H1 (cell line): Measurements from ENCODE around the gene ABCC4. TPM values are rescaled to one million over a fixed set of nuclear protein-coding genes. Genes with fewer than 3 reads are reported as not detected.

ENCODE experiments used
- CTCF ChIA-PET: fragments of 300-600 bp; sonication (Branson Sonifier 250); formaldehyde crosslinking; loops from one replicate; lab custom pipeline; 2021; ENCODE audit not compliant: partially characterized antibody; lab: Charles Lee
- POLR2A ChIA-PET: fragments of 300-600 bp; sonication (Branson Sonifier 250); formaldehyde crosslinking; loops from one replicate; lab custom pipeline; 2021; ENCODE audit warnings: inconsistent platforms; ENCODE audit not compliant: partially characterized antibody; lab: Charles Lee
- DNase-seq, 2 experiments: peaks; one replicate each; pipeline versions ENCODE4 v3.0.0 to v3.0.0-alpha.2; 2010 to 2022; ENCODE audit warnings: low spot score in 2 of 2, low read depth in 1 of 2, mixed read lengths in 1 of 2
- FAIRE-seq: peaks from 2 replicates; lab custom pipeline; 2011; peaks lifted over from hg19 to GRCh38; lab: Jason Lieb, UNC
- H2AFZ ChIP-seq: 2 replicates; pipeline ENCODE4 v1.8.1; 2012; ENCODE audit warnings: low read length, inconsistent platforms
- H2AK5ac ChIP-seq: 2 replicates; pipeline ENCODE4 v1.6.1; 2013; ENCODE audit warnings: low read depth, low read length
- H2BK120ac ChIP-seq: replicated peaks from 2 replicates; pipeline ENCODE3; 2013; ENCODE audit warnings: low read depth, low read length, inconsistent platforms
- H2BK12ac ChIP-seq: 2 replicates; pipeline ENCODE4 v1.6.1; 2013; ENCODE audit warnings: low read depth, low read length
- H2BK15ac ChIP-seq: 2 replicates; pipeline ENCODE4 v1.6.1; 2013; ENCODE audit warnings: low read length
- H2BK20ac ChIP-seq: 2 replicates; pipeline ENCODE4 v1.6.1; 2013; ENCODE audit warnings: low read length
- H2BK5ac ChIP-seq: 2 replicates; pipeline ENCODE4 v1.6.1; 2013; ENCODE audit warnings: low read depth, low read length
- H3K14ac ChIP-seq: 2 replicates; pipeline ENCODE4 v1.6.1; 2013; ENCODE audit warnings: inconsistent platforms; ENCODE audit not compliant: insufficient read length
- H3K18ac ChIP-seq: 2 replicates; pipeline ENCODE4 v1.6.1; 2013; ENCODE audit warnings: low read length; ENCODE audit errors: extremely low read depth
- H3K23ac ChIP-seq: 2 replicates; pipeline ENCODE4 v1.6.1; 2013; ENCODE audit warnings: inconsistent platforms; ENCODE audit not compliant: insufficient read length
- H3K23me2 ChIP-seq: 2 replicates; pipeline ENCODE4 v1.6.1; 2013; ENCODE audit warnings: low read depth, low read length
- H3K27ac ChIP-seq: 2 replicates; pipeline ENCODE4 v1.6.1; 2011; ENCODE audit warnings: low read depth, low read length, inconsistent platforms
- H3K27me3 ChIP-seq, 4 experiments: replicated peaks in 1 of 4; 1 replicate in 1 of 4; 2 replicates in 3 of 4; pipeline versions ENCODE4 v1.6.1 to v1.8.1; 2011 to 2013; ENCODE audit warnings: low read length in 3 of 4, mild to moderate bottlenecking in 3 of 4, inconsistent platforms in 2 of 4, mixed read lengths in 2 of 4, moderate library complexity in 1 of 4; ENCODE audit not compliant: control insufficient read depth in 3 of 4, insufficient read depth in 3 of 4; ENCODE audit errors: extremely low read depth in 1 of 4
- H3K36me3 ChIP-seq, 4 experiments: 2 replicates each; pipeline versions ENCODE4 v1.6.1 to v1.8.1; 2011 to 2013; ENCODE audit warnings: mild to moderate bottlenecking in 4 of 4, low read length in 3 of 4, moderate library complexity in 2 of 4, control low read depth in 1 of 4, inconsistent platforms in 1 of 4; ENCODE audit not compliant: insufficient read depth in 4 of 4, control insufficient read depth in 2 of 4
- H3K4ac ChIP-seq: replicated peaks from 2 replicates; pipeline ENCODE3; 2013; ENCODE audit warnings: low read length, low read depth, mixed read lengths, inconsistent platforms; ENCODE audit not compliant: insufficient read length
- H3K4me1 ChIP-seq, 4 experiments: replicated peaks in 1 of 4; 1 replicate in 1 of 4; 2 replicates in 3 of 4; pipeline versions ENCODE4 v1.6.1 to v1.8.1; 2011 to 2013; ENCODE audit warnings: low read length in 3 of 4, inconsistent platforms in 2 of 4, mixed read lengths in 1 of 4; ENCODE audit not compliant: insufficient read depth in 4 of 4, control insufficient read depth in 3 of 4
- H3K4me2 ChIP-seq, 2 experiments: 2 replicates each; pipeline versions ENCODE4 v1.6.1 to v1.8.1; 2011 to 2013; ENCODE audit warnings: low read depth in 2 of 2, low read length in 2 of 2, control low read depth in 1 of 2, inconsistent platforms in 1 of 2, mild to moderate bottlenecking in 1 of 2; ENCODE audit not compliant: insufficient read depth in 1 of 2
- H3K4me3 ChIP-seq, 4 experiments: fragments of 200-600, 300-600 bp in 1 of 4; sonication (generic), shearing (Covaris generic), sonication (Bioruptor Twin) in 1 of 4; 2 replicates each; pipeline versions ENCODE4 v1.5.1 to v1.8.1; 2011 to 2016; ENCODE audit warnings: low read length in 4 of 4, low read depth in 3 of 4, control low read depth in 2 of 4, inconsistent platforms in 2 of 4, mild to moderate bottlenecking in 2 of 4, mixed read lengths in 1 of 4, moderate library complexity in 1 of 4; ENCODE audit not compliant: insufficient read depth in 2 of 4; ENCODE audit errors: extremely low read depth in 1 of 4
- H3K56ac ChIP-seq: replicated peaks from 2 replicates; pipeline ENCODE3; 2013; ENCODE audit warnings: low read depth, mild to moderate bottlenecking, mixed read lengths, low read length, inconsistent platforms; ENCODE audit not compliant: insufficient read length
- H3K79me1 ChIP-seq: 2 replicates; pipeline ENCODE4 v1.6.1; 2013; ENCODE audit warnings: low read depth, low read length, control low read depth
- H3K79me2 ChIP-seq, 2 experiments: 2 replicates each; pipeline versions ENCODE4 v1.6.1 to v1.8.1; 2012 to 2013; ENCODE audit warnings: low read length in 2 of 2, mild to moderate bottlenecking in 2 of 2, inconsistent platforms in 1 of 2; ENCODE audit not compliant: insufficient read depth in 2 of 2, control insufficient read depth in 1 of 2
- H3K9ac ChIP-seq, 4 experiments: replicated peaks in 1 of 4; 1 replicate in 1 of 4; 2 replicates in 3 of 4; pipeline versions ENCODE4 v1.6.1 to v1.8.1; 2011 to 2013; ENCODE audit warnings: low read depth in 3 of 4, low read length in 3 of 4, control low read depth in 2 of 4, mild to moderate bottlenecking in 2 of 4, moderate library complexity in 2 of 4, inconsistent platforms in 1 of 4; ENCODE audit errors: extremely low read depth in 1 of 4
- H3K9me3 ChIP-seq, 2 experiments: 2 replicates each; pipeline versions ENCODE4 v1.6.1 to v1.8.1; 2012 to 2013; ENCODE audit warnings: mild to moderate bottlenecking in 2 of 2, moderate library complexity in 2 of 2, control low read depth in 1 of 2, inconsistent platforms in 1 of 2, low read depth in 1 of 2, low read length in 1 of 2, mixed read lengths in 1 of 2; ENCODE audit not compliant: insufficient read depth in 2 of 2
- H4K20me1 ChIP-seq, 2 experiments: replicated peaks in 1 of 2; 2 replicates each; pipeline versions ENCODE3 to v1.8.1; 2011 to 2013; ENCODE audit warnings: inconsistent platforms in 2 of 2, low read length in 2 of 2, mild to moderate bottlenecking in 1 of 2; ENCODE audit not compliant: insufficient read depth in 2 of 2, control insufficient read depth in 1 of 2
- H4K5ac ChIP-seq: 2 replicates; pipeline ENCODE4 v1.6.1; 2013; ENCODE audit warnings: low read length, low read depth, mixed read lengths, inconsistent platforms; ENCODE audit not compliant: insufficient read length
- H4K8ac ChIP-seq: 2 replicates; pipeline ENCODE4 v1.8.0; 2013; ENCODE audit warnings: mild to moderate bottlenecking, moderate library complexity, low read length, inconsistent platforms; ENCODE audit not compliant: insufficient read depth; ENCODE audit errors: extremely low read depth
- H4K91ac ChIP-seq: replicated peaks from 2 replicates; pipeline ENCODE3; 2013; ENCODE audit warnings: low read length, mixed read lengths, inconsistent platforms; ENCODE audit not compliant: insufficient read length
- BACH1 ChIP-seq: IDR thresholded peaks from 2 replicates; pipeline ENCODE4 v1.6.1; 2012; ENCODE audit warnings: low read length, improper control_type of control experiment
- BCL11A ChIP-seq, 2 experiments: IDR thresholded peaks; one replicate each; pipeline ENCODE4 v1.6.1; 2011; ENCODE audit warnings: low read depth in 2 of 2, low read length in 2 of 2, mild to moderate bottlenecking in 2 of 2
- CBX5 ChIP-seq: fragments of 300-800, 300-1000 bp; sonication (generic); IDR thresholded peaks from 2 replicates; pipeline ENCODE4 v1.7.1; 2016; ENCODE audit warnings: antibody characterized with exemption, low read length, low read depth
- CBX8 ChIP-seq: fragments of 300-800, 300-1000 bp; sonication (generic); IDR thresholded peaks from 2 replicates; pipeline ENCODE4 v1.7.1; 2016; ENCODE audit warnings: low read depth, low read length, borderline replicate concordance
- GTF2F1 ChIP-seq: IDR thresholded peaks from 2 replicates; pipeline ENCODE4 v1.6.1; 2012; ENCODE audit warnings: low read depth, low read length, improper control_type of control experiment, borderline replicate concordance
- JUND ChIP-seq: IDR thresholded peaks from 2 replicates; pipeline ENCODE4 v1.6.1; 2011; ENCODE audit warnings: mild to moderate bottlenecking, improper control_type of control experiment, low read length
- RFX5 ChIP-seq: IDR thresholded peaks from 2 replicates; pipeline ENCODE4 v1.6.1; 2011; ENCODE audit warnings: low read depth, low read length, improper control_type of control experiment, borderline replicate concordance
- SIX5 ChIP-seq: IDR thresholded peaks from 2 replicates; pipeline ENCODE4 v1.6.1; 2011; ENCODE audit warnings: mild to moderate bottlenecking, low read depth, low read length
- SRF ChIP-seq: IDR thresholded peaks from 2 replicates; pipeline ENCODE4 v1.6.1; 2011; ENCODE audit warnings: mild to moderate bottlenecking, low read depth, low read length, moderate library complexity
- SUZ12 ChIP-seq: fragments of 200-600 bp; sonication (generic); IDR thresholded peaks from 2 replicates; pipeline ENCODE4 v1.6.1; 2012; ENCODE audit warnings: mild to moderate bottlenecking, inconsistent platforms, low read length, moderate library complexity, mixed read lengths
- ZNF274 ChIP-seq: IDR thresholded peaks from 2 replicates; pipeline ENCODE4 v1.7.0; 2012; ENCODE audit warnings: low read length, borderline replicate concordance; ENCODE audit errors: extremely low read depth
- WGBS, 2 experiments: shearing (Covaris generic) in 1 of 2; methylation state at CpG; one replicate each; pipeline versions ENCODE4 v1.1.6 to v1.1.7; 2013 to 2015; ENCODE audit warnings: low lambda C conversion rate in 2 of 2, mixed read lengths in 2 of 2, inconsistent platforms in 1 of 2, low coverage in 1 of 2, missing lambda C conversion rate in 1 of 2; ENCODE audit not compliant: insufficient replicate concordance in 2 of 2, insufficient coverage in 1 of 2, insufficient read length in 1 of 2; ENCODE audit errors: extremely low coverage in 1 of 2, missing lambda C conversion rate in 1 of 2; 5-methylcytosine and 5-hydroxymethylcytosine counted together
- polyA plus RNA-seq, 7 experiments: library from polyadenylated mRNA; depleted of rRNA in 3 of 7; stranded (reverse) in 5 of 7; unstranded in 2 of 7; fragments of >200 nt in 5 of 7; fragments of 200-250 nt in 2 of 7; gene quantifications; 1 replicate in 5 of 7; 2 replicates in 1 of 7; 4 replicates in 1 of 7; pipeline versions ENCODE4 v1.2.1 to v1.2.3, GENCODE V29; 2011 to 2013; ENCODE audit warnings: missing spikeins in 2 of 7, mixed read lengths in 2 of 7
- total RNA-seq: library from RNA; stranded (reverse); fragmentation: NEBNext Ultra II Directional; extraction: Animal tissue kit (Norgen Biotek cat#: 25700); gene quantifications from 2 replicates; pipeline ENCODE4 v1.2.1, GENCODE V29; 2021

ABCC4 gene
- total and polyA plus RNA-seq, 2 of the 8 experiments (the other 6 are each of a cell fraction or from before 2014, with no cell fraction given), result 4.0 to 14.1 TPM

GRCh38 chr13:95153647-95154412, 147.4 kb downstream of the ABCC4 start:
- no peak overlapping the region for H3K18ac ChIP-seq
- 44% methylated on average over 7 of the region's 7 CpGs; no CpG with 5 or more reads in 1 of the 2 experiments for WGBS, 2 experiments
- H3K4me2 ChIP-seq, result peak overlapping the region; percentile 18 to 19; a peak in 1 of 4 replicates
- no peaks in the 10 kb centered on the region for H3K23me2 ChIP-seq
- no peaks in the 10 kb centered on the region for H3K36me3 ChIP-seq
- peak; percentile 58 for FAIRE-seq
- no peak overlapping the region for H3K4ac ChIP-seq
- no peak overlapping the region for H3K14ac ChIP-seq
- POLR2A ChIA-PET, result interaction anchor here (0.6 kb wide), 1 partner anchor 308 kb away, joined by 3 read pairs; no protein-coding TSS in a partner anchor
- H3K23ac ChIP-seq, result no peak overlapping the region
- H2AK5ac ChIP-seq, result no peak overlapping the region
- no peak overlapping the region for H4K91ac ChIP-seq
- peaks cover 0 to 3% (median under 1%) of the 10 kb centered on the region in 4 experiments; a peak in 4 of 7 replicates for H3K27me3 ChIP-seq
- H4K8ac ChIP-seq, result no peak overlapping the region
- H2AFZ ChIP-seq, result no peak overlapping the region
- no peak overlapping the region for H4K5ac ChIP-seq
- no peaks in the 10 kb centered on the region for H3K79me2 ChIP-seq
- peak in 1 of 2 experiments; percentile 33 for DNase-seq
- H3K56ac ChIP-seq, result no peak overlapping the region
- H4K20me1 ChIP-seq, result no peaks in the 10 kb centered on the region
- H2BK5ac ChIP-seq, result no peak overlapping the region
- no peak overlapping the region for H2BK12ac ChIP-seq
- H3K9ac ChIP-seq, result no peak overlapping the region
- no peak overlapping the region for H3K27ac ChIP-seq
- CTCF ChIA-PET, result interaction anchor here (0.6 to 3.6 kb wide), 7 partner anchors 8 to 328 kb away, joined by 3 to 13 read pairs (median 3); no protein-coding TSS in a partner anchor
- H2BK20ac ChIP-seq, result no peak overlapping the region
- H3K79me1 ChIP-seq, result no peaks in the 10 kb centered on the region
- H2BK15ac ChIP-seq, result no peak overlapping the region
- H2BK120ac ChIP-seq, result no peak overlapping the region
- H3K4me3 ChIP-seq, result no peak overlapping the region; a peak in 1 of 8 replicates
- peaks cover 0 to 10% (median 3%) of the 10 kb centered on the region in 4 experiments; a peak in 3 of 7 replicates for H3K4me1 ChIP-seq
- H3K9me3 ChIP-seq, result no peaks in the 10 kb centered on the region
- no peak for TF ChIP-seq GTF2F1
- TF ChIP-seq JUND, result peak; percentile 83
- no peak for TF ChIP-seq BACH1
- TF ChIP-seq SRF, result no peak
- TF ChIP-seq CBX8, result no peak
- no peak for TF ChIP-seq SIX5
- no peak for TF ChIP-seq BCL11A (IDR thresholded peaks at IDR 0.05; ENCODE audit: low read depth in 2 of 2, low read length in 2 of 2)
- TF ChIP-seq RFX5, result no peak
- TF ChIP-seq SUZ12, result no peak
- no peak for TF ChIP-seq CBX5
- no peak for TF ChIP-seq ZNF274
